ENCODE results near the gene ZCCHC17.

DNA sequence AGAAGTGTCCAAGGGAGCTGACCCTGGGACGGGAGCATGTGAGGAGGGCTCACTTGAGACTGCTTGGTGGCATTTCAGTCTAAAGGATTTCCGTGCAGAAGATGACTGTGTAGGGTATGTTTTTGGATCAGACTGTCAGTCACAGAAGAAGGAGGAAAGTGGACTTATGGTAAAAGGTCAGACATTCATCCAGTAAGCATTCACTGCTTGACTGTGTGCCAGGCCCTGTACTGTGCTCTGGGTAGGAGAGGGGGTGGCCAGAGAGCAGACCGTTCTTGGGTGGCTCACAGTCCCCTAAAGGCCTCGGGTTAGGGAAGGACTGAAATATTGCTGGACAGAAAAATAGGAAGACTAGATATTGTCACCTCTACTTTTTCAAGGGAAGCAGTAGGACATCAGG is 114.0 kb downstream of the ZCCHC17 start:
- TF ChIP-seq CTCF (IDR thresholded peaks at IDR 0.05), result no peak
- no peak for TF ChIP-seq EZH2 (IDR thresholded peaks at IDR 0.05; ENCODE audit: borderline replicate concordance, insufficient read depth, low read depth, low read length, poor library complexity, severe bottlenecking)

Data from B cell (primary cell).